ENCODE data around the gene MIA3. TPM values are rescaled to one million over a fixed set of nuclear protein-coding genes. Genes with fewer than 3 reads are reported as not detected.

The MIA3 gene
- total and polyA plus RNA-seq, 2 experiments from 2014 or later: 31.9 to 34.8 TPM

DNA sequence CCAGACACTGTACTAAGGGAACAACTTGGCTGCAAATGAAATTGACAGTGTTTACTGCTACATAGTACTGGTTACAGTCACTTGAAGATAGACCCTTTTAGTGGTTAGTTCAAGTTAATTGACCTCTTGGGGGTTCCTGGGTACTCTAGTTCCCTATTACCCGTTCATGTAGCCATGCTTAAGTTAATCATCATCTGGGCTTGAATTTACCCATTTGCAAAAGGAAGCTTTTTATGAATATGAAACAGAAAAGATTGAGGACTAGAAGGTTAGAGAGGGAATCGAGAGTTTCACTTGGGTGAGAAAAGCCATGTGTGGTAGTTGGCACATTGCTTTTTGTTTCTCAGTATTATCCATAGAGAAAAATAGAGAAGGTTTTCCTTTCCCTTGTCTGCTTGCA is 2.7 kb downstream of the MIA3 start:
- Histone ChIP-seq H3K4me3 (no peak overlapping the region), H3K4me1 (ENCODE audit: insufficient read depth) (peaks cover 6% of the 10 kb centered on the region), H3K27ac (no peak overlapping the region), H3K27me3 (no peaks in the 10 kb centered on the region), H3K36me3 (replicated peaks; ENCODE audit: insufficient read depth, low read depth) (no peaks in the 10 kb centered on the region), H3K4me2 (no peak overlapping the region), H3K79me2 (peaks cover 39% of the 10 kb centered on the region), H2AFZ (no peak overlapping the region), H3K9me3 (ENCODE audit: low read depth) (no peaks in the 10 kb centered on the region), H3K9me2 (replicated peaks; ENCODE audit: insufficient read depth) (no peaks in the 10 kb centered on the region), H4K20me1 (ENCODE audit: insufficient read depth, poor library complexity, severe bottlenecking) (no peaks in the 10 kb centered on the region)
- DNase-seq (ENCODE audit: low spot score): no peak
- TF ChIP-seq EZH2phosphoT487 (IDR thresholded peaks at IDR 0.05; ENCODE audit: low read depth, severe bottlenecking, unreplicated experiment) (no peak), EZH2 (IDR thresholded peaks at IDR 0.05; ENCODE audit: borderline replicate concordance) (no peak)
- TF ChIP-seq, protein P1, sequence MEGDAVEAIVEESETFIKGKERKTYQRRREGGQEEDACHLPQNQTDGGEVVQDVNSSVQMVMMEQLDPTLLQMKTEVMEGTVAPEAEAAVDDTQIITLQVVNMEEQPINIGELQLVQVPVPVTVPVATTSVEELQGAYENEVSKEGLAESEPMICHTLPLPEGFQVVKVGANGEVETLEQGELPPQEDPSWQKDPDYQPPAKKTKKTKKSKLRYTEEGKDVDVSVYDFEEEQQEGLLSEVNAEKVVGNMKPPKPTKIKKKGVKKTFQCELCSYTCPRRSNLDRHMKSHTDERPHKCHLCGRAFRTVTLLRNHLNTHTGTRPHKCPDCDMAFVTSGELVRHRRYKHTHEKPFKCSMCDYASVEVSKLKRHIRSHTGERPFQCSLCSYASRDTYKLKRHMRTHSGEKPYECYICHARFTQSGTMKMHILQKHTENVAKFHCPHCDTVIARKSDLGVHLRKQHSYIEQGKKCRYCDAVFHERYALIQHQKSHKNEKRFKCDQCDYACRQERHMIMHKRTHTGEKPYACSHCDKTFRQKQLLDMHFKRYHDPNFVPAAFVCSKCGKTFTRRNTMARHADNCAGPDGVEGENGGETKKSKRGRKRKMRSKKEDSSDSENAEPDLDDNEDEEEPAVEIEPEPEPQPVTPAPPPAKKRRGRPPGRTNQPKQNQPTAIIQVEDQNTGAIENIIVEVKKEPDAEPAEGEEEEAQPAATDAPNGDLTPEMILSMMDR (IDR thresholded peaks at IDR 0.05; ENCODE audit: poor library complexity): no peak
- WGBS (ENCODE audit: low lambda C conversion rate, missing lambda C conversion rate): 73% methylated on average over 2 of the region's 2 CpGs

GRCh38 chr1:222622765-222623164 is 4.9 kb downstream of the MIA3 start:
- 82% methylated on average over 5 of the region's 5 CpGs for WGBS (ENCODE audit: low lambda C conversion rate, missing lambda C conversion rate)
- H2AFZ ChIP-seq: no peak overlapping the region
- H3K27me3 ChIP-seq: no peaks in the 10 kb centered on the region
- H3K4me1 ChIP-seq (ENCODE audit: insufficient read depth): peaks cover 6% of the 10 kb centered on the region
- DNase-seq (ENCODE audit: low spot score): no peak
- TF ChIP-seq EZH2phosphoT487 (IDR thresholded peaks at IDR 0.05; ENCODE audit: low read depth, severe bottlenecking, unreplicated experiment): no peak
- H3K27ac ChIP-seq: no peak overlapping the region
- H3K4me2 ChIP-seq: no peak overlapping the region
- H3K4me3 ChIP-seq: no peak overlapping the region
- H3K9me2 ChIP-seq (replicated peaks; ENCODE audit: insufficient read depth): no peaks in the 10 kb centered on the region
- no peaks in the 10 kb centered on the region for H4K20me1 ChIP-seq (ENCODE audit: insufficient read depth, poor library complexity, severe bottlenecking)
- H3K79me2 ChIP-seq: peaks cover 39% of the 10 kb centered on the region
- no peaks in the 10 kb centered on the region for H3K36me3 ChIP-seq (replicated peaks; ENCODE audit: insufficient read depth, low read depth)
- H3K9me3 ChIP-seq (ENCODE audit: low read depth): no peaks in the 10 kb centered on the region

DNA sequence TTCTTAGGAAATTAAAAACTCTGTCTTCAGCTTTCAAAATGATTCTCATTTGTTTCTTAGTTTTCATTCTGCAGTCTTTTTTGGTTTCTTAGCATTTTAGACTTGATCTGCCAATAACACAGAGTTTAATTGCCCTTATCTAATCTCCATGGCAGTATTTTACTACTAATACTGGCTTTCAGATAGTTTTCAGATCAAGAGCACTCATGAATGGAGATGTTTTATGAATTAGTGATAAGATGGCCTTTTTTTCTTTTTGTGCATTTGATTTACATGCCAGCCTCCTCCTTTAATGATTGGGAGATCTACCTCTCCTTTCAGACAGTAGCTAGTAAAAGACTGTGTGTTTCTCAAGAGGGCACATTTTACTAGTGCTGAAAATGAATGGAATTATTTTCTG is 5.6 kb downstream of the MIA3 start:
- Histone ChIP-seq H3K9me3 (ENCODE audit: low read depth) (no peaks in the 10 kb centered on the region), H3K9me2 (replicated peaks; ENCODE audit: insufficient read depth) (no peaks in the 10 kb centered on the region), H2AFZ (no peak overlapping the region), H3K27ac (no peak overlapping the region), H3K27me3 (no peaks in the 10 kb centered on the region), H3K79me2 (peaks cover 35% of the 10 kb centered on the region), H3K4me3 (no peak overlapping the region), H4K20me1 (ENCODE audit: insufficient read depth, poor library complexity, severe bottlenecking) (no peaks in the 10 kb centered on the region), H3K4me1 (ENCODE audit: insufficient read depth) (peaks cover 6% of the 10 kb centered on the region), H3K4me2 (no peak overlapping the region), H3K36me3 (replicated peaks; ENCODE audit: insufficient read depth, low read depth) (no peaks in the 10 kb centered on the region)
- no peak for DNase-seq (ENCODE audit: low spot score)
- no peak for TF ChIP-seq EZH2 (IDR thresholded peaks at IDR 0.05; ENCODE audit: borderline replicate concordance)
- TF ChIP-seq EZH2phosphoT487 (IDR thresholded peaks at IDR 0.05; ENCODE audit: low read depth, severe bottlenecking, unreplicated experiment): no peak
- TF ChIP-seq, protein P1 (IDR thresholded peaks at IDR 0.05; ENCODE audit: poor library complexity): no peak

DNA sequence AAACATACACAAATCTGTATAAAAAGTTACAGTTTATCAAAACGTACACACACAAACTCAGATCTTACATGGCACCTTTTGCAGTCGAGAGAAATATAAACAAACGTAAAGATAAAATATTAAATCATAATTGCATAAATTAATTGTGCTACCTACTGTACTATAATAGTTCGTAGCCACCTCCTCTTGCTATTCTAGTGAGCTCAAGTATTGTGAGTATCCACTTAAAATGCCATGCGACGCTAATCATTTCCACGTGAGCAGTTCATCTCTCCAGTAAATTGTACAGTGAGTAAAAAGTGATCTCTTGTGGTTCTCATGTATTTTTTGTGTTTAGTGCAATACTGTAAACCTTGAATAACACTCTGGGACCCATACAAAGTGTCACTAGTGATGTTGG is 6.3 kb downstream of the MIA3 start:
- no peaks in the 10 kb centered on the region for H3K27me3 ChIP-seq
- DNase-seq (ENCODE audit: low spot score): no peak
- peaks cover 6% of the 10 kb centered on the region for H3K4me1 ChIP-seq (ENCODE audit: insufficient read depth)
- H3K9me3 ChIP-seq (ENCODE audit: low read depth): no peaks in the 10 kb centered on the region
- no peak for TF ChIP-seq EZH2phosphoT487 (IDR thresholded peaks at IDR 0.05; ENCODE audit: low read depth, severe bottlenecking, unreplicated experiment)
- no peak for TF ChIP-seq EZH2 (IDR thresholded peaks at IDR 0.05; ENCODE audit: borderline replicate concordance)
- TF ChIP-seq, protein P1 (IDR thresholded peaks at IDR 0.05; ENCODE audit: poor library complexity): no peak
- no peaks in the 10 kb centered on the region for H4K20me1 ChIP-seq (ENCODE audit: insufficient read depth, poor library complexity, severe bottlenecking)
- peaks cover 27% of the 10 kb centered on the region for H3K79me2 ChIP-seq
- no peak overlapping the region for H3K4me3 ChIP-seq
- H3K4me2 ChIP-seq: no peak overlapping the region
- 93% methylated on average over 7 of the region's 7 CpGs for WGBS (ENCODE audit: low lambda C conversion rate, missing lambda C conversion rate)
- H2AFZ ChIP-seq: no peak overlapping the region
- no peak overlapping the region for H3K27ac ChIP-seq
- no peaks in the 10 kb centered on the region for H3K36me3 ChIP-seq (replicated peaks; ENCODE audit: insufficient read depth, low read depth)
- no peaks in the 10 kb centered on the region for H3K9me2 ChIP-seq (replicated peaks; ENCODE audit: insufficient read depth)
